WTC11 (cell line): ENCODE results near the gene WDR27. TPM values are rescaled to one million over a fixed set of nuclear protein-coding genes. Genes with fewer than 3 reads are reported as not detected.
A peak's percentile ranks its signal among the peaks of the same experiment; 100 is the strongest.

ENCODE experiments used
- ATAC-seq: fragments of 200-7000 bp; cut with Tn5 transposase; 2 replicates; pipeline ENCODE4 v1.10.0; 2021; ENCODE audit warnings: mild to moderate bottlenecking, moderate library complexity
- CTCF ChIA-PET: fragments of 300-600 bp; sonication (Branson Sonifier 250); formaldehyde crosslinking; loops from one replicate; lab custom pipeline; 2021; ENCODE audit warnings: antibody characterized with exemption; lab: Charles Lee
- POLR2A ChIA-PET: fragments of 350-600 bp; sonication (Branson Sonifier 250); formaldehyde crosslinking; loops from one replicate; lab custom pipeline; 2021; ENCODE audit warnings: antibody characterized with exemption; lab: Charles Lee
- DNase-seq: peaks from one replicate; pipeline ENCODE4 v3.0.0; 2021; ENCODE audit warnings: low spot score
- H3K27ac Mint-ChIP-seq: 2 replicates; pipeline ENCODE4 v1.8.0; 2021; ENCODE audit warnings: mixed read lengths
- H3K27me3 Mint-ChIP-seq: 2 replicates; pipeline ENCODE4 v1.8.0; 2021; ENCODE audit warnings: low read depth, mild to moderate bottlenecking, moderate library complexity, mixed read lengths
- H3K36me3 Mint-ChIP-seq: 2 replicates; pipeline ENCODE4 v1.8.0; 2021; ENCODE audit warnings: mixed read lengths
- H3K4me1 Mint-ChIP-seq: 2 replicates; pipeline ENCODE4 v1.8.0; 2022; ENCODE audit warnings: mixed read lengths
- H3K4me3 Mint-ChIP-seq: 2 replicates; pipeline ENCODE4 v1.8.0; 2021; ENCODE audit warnings: mild to moderate bottlenecking, moderate library complexity, mixed read lengths
- H3K9me3 Mint-ChIP-seq: 2 replicates; pipeline ENCODE4 v1.8.0; 2021; ENCODE audit warnings: mixed read lengths
- CBFB ChIP-seq: sonication (generic); formaldehyde crosslinking; IDR thresholded peaks from 2 replicates; pipeline ENCODE4 v1.8.1; 2022; ENCODE audit warnings: mild to moderate bottlenecking, low read depth, missing genetic modification reagents
- CREM ChIP-seq: sonication (generic); formaldehyde crosslinking; IDR thresholded peaks from 2 replicates; pipeline ENCODE4 v1.8.1; 2022; ENCODE audit warnings: mild to moderate bottlenecking, missing genetic modification reagents, moderate library complexity
- IRF1 ChIP-seq: sonication (generic); formaldehyde crosslinking; IDR thresholded peaks from 2 replicates; pipeline ENCODE4 v1.8.0; 2023; ENCODE audit warnings: missing genetic modification reagents
- JUN ChIP-seq: sonication (generic); formaldehyde crosslinking; IDR thresholded peaks from 2 replicates; pipeline ENCODE4 v1.8.0; 2023; ENCODE audit warnings: mild to moderate bottlenecking, missing genetic modification reagents
- KAT7 ChIP-seq: sonication (generic); formaldehyde crosslinking; IDR thresholded peaks from 2 replicates; pipeline ENCODE4 v1.8.1; 2023; ENCODE audit warnings: missing genetic modification reagents, mild to moderate bottlenecking, borderline replicate concordance
- MXD4 ChIP-seq: fragments of 250-450 bp; sonication (Bioruptor Pico); IDR thresholded peaks from 2 replicates; pipeline ENCODE4 v1.8.0; 2021; ENCODE audit warnings: mild to moderate bottlenecking, moderate library complexity, borderline replicate concordance
- PRDM15 ChIP-seq: sonication (generic); formaldehyde crosslinking; IDR thresholded peaks from 2 replicates; pipeline ENCODE4 v1.8.0; 2022; ENCODE audit warnings: missing genetic modification reagents
- RELA ChIP-seq: sonication (generic); formaldehyde crosslinking; IDR thresholded peaks from 2 replicates; pipeline ENCODE4 v1.8.1; 2022; ENCODE audit warnings: missing genetic modification reagents, mild to moderate bottlenecking, borderline replicate concordance
- SMAD3 ChIP-seq: sonication (generic); formaldehyde crosslinking; IDR thresholded peaks from 2 replicates; pipeline ENCODE4 v1.8.0; 2022; ENCODE audit warnings: missing genetic modification reagents, mild to moderate bottlenecking, borderline replicate concordance
- SP1 ChIP-seq: sonication (generic); formaldehyde crosslinking; conservative IDR thresholded peaks from 2 replicates; pipeline ENCODE4 v1.8.1; 2022; ENCODE audit warnings: missing genetic modification reagents
- TEAD1 ChIP-seq: sonication (generic); formaldehyde crosslinking; IDR thresholded peaks from 2 replicates; pipeline ENCODE4 v1.8.0; 2022; ENCODE audit warnings: mild to moderate bottlenecking, missing genetic modification reagents
- USF2 ChIP-seq: sonication (generic); formaldehyde crosslinking; IDR thresholded peaks from 2 replicates; pipeline ENCODE4 v1.8.1; 2023; ENCODE audit warnings: mild to moderate bottlenecking, missing genetic modification reagents, moderate library complexity
- ZBTB21 ChIP-seq: sonication (generic); formaldehyde crosslinking; IDR thresholded peaks from 2 replicates; pipeline ENCODE4 v1.8.1; 2023; ENCODE audit warnings: mild to moderate bottlenecking, missing genetic modification reagents, borderline replicate concordance
- ZNF671 ChIP-seq: fragments of 250-450 bp; sonication (Bioruptor Pico); IDR thresholded peaks from 2 replicates; pipeline ENCODE4 v1.8.0; 2021; ENCODE audit warnings: mild to moderate bottlenecking
- total RNA-seq: library from RNA; stranded (reverse); gene quantifications from 3 replicates; pipeline ENCODE4 v1.2.3, GENCODE V29; 2021
- TF ChIP-seq, protein P1 (sequence below): sonication (generic); formaldehyde crosslinking; IDR thresholded peaks from 2 replicates; pipeline ENCODE4 v1.8.0; 2023; ENCODE audit warnings: missing genetic modification reagents, mild to moderate bottlenecking, borderline replicate concordance
- TF ChIP-seq, protein P2 (sequence below): fragments of 250-450 bp; sonication (Bioruptor Pico); IDR thresholded peaks from 2 replicates; pipeline ENCODE4 v1.8.0; 2021; ENCODE audit warnings: mild to moderate bottlenecking
- TF ChIP-seq, protein P3 (sequence below): fragments of 250-450 bp; sonication (Bioruptor Pico); IDR thresholded peaks from 2 replicates; pipeline ENCODE4 v1.9.0; 2021; ENCODE audit warnings: mild to moderate bottlenecking

WDR27 gene
- total RNA-seq, 1 experiment from 2014 or later = 126 TPM

DNA sequence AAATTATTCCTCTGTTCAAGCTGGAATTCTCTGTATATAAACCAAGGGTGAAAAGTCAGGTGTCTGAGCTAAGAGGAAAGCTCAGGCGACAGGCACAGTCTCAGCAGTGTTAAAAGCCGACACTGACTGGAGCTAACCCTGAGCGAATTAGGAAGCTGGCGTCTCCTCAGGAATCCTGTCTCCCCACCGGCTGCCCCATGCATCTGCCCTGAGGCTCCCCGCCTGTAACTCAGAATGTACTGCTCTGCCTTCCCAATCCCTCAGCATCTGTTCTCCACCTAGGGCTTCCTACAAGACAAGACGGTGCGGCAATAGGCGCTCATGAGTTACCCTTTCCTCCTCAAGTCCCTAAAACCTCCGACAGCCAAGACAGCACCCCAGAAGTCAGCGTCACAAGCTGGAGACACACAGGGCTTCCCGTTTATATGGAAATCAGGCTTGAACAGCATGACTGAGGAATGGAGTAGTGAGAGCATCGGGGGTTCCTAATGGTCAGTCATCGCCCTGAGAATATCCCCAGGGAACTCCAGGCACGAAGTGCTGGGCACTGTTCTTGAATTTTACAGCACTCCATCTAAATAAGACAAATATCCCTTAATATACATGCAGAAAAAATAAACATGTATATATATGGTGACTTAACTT is 33.5 kb downstream of the WDR27 start:
- CTCF ChIA-PET = no interaction called here
- Mint-ChIP-seq H3K27me3 (no peaks in the 10 kb centered on the region), H3K36me3 (peaks cover 79% of the 10 kb centered on the region), H3K4me1 (peaks cover 6% of the 10 kb centered on the region), H3K4me3 (no peak overlapping the region), H3K9me3 (no peaks in the 10 kb centered on the region), H3K27ac (0 out of 2 replicates have a peak overlapping the region, but pooled peaks have one; percentile 67)
- ATAC-seq = peak; percentile 64
- DNase-seq = no peak
- TF ChIP-seq TEAD1 (CRISPR knock-in tag) (no peak), USF2 (CRISPR knock-in tag) (no peak), SP1 (CRISPR knock-in tag) (no peak), SMAD3 (CRISPR knock-in tag) (no peak), KAT7 (no peak), RELA (CRISPR knock-in tag) (no peak)
- TF ChIP-seq, protein P1, sequence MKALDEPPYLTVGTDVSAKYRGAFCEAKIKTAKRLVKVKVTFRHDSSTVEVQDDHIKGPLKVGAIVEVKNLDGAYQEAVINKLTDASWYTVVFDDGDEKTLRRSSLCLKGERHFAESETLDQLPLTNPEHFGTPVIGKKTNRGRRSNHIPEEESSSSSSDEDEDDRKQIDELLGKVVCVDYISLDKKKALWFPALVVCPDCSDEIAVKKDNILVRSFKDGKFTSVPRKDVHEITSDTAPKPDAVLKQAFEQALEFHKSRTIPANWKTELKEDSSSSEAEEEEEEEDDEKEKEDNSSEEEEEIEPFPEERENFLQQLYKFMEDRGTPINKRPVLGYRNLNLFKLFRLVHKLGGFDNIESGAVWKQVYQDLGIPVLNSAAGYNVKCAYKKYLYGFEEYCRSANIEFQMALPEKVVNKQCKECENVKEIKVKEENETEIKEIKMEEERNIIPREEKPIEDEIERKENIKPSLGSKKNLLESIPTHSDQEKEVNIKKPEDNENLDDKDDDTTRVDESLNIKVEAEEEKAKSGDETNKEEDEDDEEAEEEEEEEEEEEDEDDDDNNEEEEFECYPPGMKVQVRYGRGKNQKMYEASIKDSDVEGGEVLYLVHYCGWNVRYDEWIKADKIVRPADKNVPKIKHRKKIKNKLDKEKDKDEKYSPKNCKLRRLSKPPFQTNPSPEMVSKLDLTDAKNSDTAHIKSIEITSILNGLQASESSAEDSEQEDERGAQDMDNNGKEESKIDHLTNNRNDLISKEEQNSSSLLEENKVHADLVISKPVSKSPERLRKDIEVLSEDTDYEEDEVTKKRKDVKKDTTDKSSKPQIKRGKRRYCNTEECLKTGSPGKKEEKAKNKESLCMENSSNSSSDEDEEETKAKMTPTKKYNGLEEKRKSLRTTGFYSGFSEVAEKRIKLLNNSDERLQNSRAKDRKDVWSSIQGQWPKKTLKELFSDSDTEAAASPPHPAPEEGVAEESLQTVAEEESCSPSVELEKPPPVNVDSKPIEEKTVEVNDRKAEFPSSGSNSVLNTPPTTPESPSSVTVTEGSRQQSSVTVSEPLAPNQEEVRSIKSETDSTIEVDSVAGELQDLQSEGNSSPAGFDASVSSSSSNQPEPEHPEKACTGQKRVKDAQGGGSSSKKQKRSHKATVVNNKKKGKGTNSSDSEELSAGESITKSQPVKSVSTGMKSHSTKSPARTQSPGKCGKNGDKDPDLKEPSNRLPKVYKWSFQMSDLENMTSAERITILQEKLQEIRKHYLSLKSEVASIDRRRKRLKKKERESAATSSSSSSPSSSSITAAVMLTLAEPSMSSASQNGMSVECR (CRISPR knock-in tag) = no peak
- TF ChIP-seq, protein P2, sequence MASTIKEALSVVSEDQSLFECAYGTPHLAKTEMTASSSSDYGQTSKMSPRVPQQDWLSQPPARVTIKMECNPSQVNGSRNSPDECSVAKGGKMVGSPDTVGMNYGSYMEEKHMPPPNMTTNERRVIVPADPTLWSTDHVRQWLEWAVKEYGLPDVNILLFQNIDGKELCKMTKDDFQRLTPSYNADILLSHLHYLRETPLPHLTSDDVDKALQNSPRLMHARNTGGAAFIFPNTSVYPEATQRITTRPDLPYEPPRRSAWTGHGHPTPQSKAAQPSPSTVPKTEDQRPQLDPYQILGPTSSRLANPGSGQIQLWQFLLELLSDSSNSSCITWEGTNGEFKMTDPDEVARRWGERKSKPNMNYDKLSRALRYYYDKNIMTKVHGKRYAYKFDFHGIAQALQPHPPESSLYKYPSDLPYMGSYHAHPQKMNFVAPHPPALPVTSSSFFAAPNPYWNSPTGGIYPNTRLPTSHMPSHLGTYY (CRISPR knock-in tag) = no peak
- TF ChIP-seq, protein P3, sequence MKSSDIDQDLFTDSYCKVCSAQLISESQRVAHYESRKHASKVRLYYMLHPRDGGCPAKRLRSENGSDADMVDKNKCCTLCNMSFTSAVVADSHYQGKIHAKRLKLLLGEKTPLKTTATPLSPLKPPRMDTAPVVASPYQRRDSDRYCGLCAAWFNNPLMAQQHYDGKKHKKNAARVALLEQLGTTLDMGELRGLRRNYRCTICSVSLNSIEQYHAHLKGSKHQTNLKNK (CRISPR knock-in tag) = no peak
- POLR2A ChIA-PET = no interaction called here

- TF ChIP-seq PRDM15 (CRISPR knock-in tag) (no peak), JUN (CRISPR knock-in tag) (no peak), MXD4 (CRISPR knock-in tag) (no peak), USF2 (CRISPR knock-in tag) (no peak), CREM (no peak), SMAD3 (CRISPR knock-in tag) (no peak), ZNF671 (CRISPR knock-in tag) (no peak), CBFB (CRISPR knock-in tag) (no peak), IRF1 (CRISPR knock-in tag) (no peak), ZBTB21 (CRISPR knock-in tag) (no peak)
- TF ChIP-seq, protein P2 (CRISPR knock-in tag) = no peak
- TF ChIP-seq, protein P3 (CRISPR knock-in tag) = no peak
- TF ChIP-seq, all 79 proteins: peak for 0
- Mint-ChIP-seq H3K27me3 (no peaks in the 10 kb centered on the region), H3K9me3 (no peaks in the 10 kb centered on the region), H3K4me3 (no peak overlapping the region), H3K27ac (no peak overlapping the region), H3K36me3 (peaks cover 85% of the 10 kb centered on the region), H3K4me1 (peaks cover 6% of the 10 kb centered on the region)
- ChIA-PET POLR2A (no interaction called here), CTCF (no interaction called here)
- DNase-seq (no peak), ATAC-seq (no peak)
Measured at GRCh38 chr6:169667716-169668115, 34.1 kb downstream of the WDR27 start.
